ENCODE measurements around the gene ETV6. TPM values are rescaled to one million over a fixed set of nuclear protein-coding genes. Genes with fewer than 3 reads are reported as not detected.

Gene ETV6
- total and polyA plus RNA-seq, 9 of the 15 experiments (the other 6 are each of a cell fraction or from before 2014, with no cell fraction given), result 0.81 to 12.7 (median 4.1) TPM

DNA sequence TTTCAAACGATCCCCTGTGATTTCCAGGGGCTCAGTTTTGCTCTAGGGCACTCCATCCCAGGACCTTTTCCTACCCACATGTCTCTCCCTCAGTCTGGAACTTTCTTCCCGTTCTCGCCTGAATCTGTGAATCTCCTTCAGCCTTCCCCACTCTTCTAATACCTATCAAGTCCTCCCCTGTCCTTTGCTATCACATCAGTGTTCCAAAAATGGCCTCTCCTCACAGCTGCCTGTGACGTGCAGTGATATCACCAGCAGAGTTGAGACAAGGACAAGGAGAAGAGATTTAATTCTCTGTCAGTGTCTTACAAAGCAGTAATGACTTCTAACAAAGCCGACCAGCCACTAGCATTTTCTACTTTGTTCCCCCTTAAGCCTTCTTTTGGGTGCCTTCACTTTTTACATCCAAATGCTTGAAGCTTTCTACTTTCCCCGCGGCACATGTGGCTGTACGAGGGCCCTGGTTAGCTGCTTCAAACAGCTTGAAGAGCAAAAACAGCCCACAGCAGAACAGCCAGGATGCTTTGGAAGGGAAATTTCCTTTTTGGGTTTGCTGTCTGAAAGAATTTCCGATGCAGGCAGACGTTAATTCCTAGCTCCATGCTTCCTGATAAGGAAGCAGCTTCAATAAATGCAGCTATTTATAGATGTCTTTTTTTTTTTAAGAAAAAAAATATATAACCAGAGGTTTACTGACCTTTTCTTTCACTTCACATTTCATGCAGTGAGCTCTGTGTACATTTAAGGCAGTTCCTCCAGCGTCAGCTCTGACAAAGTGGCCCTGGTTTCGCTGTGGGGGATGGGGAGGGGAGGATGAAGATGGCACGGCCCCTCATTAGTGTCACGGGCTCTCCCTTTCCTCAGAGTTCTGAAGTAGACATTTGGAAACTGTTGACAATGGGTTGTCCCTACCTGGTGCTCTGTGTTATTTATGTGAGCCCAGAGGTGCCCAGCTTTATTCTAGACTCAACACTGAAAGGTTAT is 109.3 kb downstream of the ETV6 start:
- no TSS peak for BruUV-seq (replicated peaks)
- Histone ChIP-seq H3K27ac (ENCODE audit: extremely low read depth, low read depth, low read length) (no peak overlapping the region), H3K9me3 (replicated peaks; ENCODE audit: control insufficient read depth, insufficient read depth, low read depth, low read length) (no peaks in the 10 kb centered on the region), H3K9me1 (ENCODE audit: control insufficient read depth, insufficient read depth, low read length) (no peaks in the 10 kb centered on the region), H3K79me2 (ENCODE audit: control insufficient read depth, insufficient read depth, low read length) (no peaks in the 10 kb centered on the region), H3K4me2 (ENCODE audit: insufficient read depth, low read length) (no peak overlapping the region), H3K27me3 (ENCODE audit: control insufficient read depth in 2 of 2, insufficient read depth in 2 of 2, low read length in 2 of 2) (no peaks in the 10 kb centered on the region), H3K4me3 (no peak overlapping the region), H3K36me3 (ENCODE audit: control insufficient read depth, insufficient read depth, low read length) (no peaks in the 10 kb centered on the region), H2AFZ (ENCODE audit: low read depth, low read length) (no peak overlapping the region), H4K20me1 (replicated peaks; ENCODE audit: control insufficient read depth, insufficient read depth, low read length) (no peaks in the 10 kb centered on the region), H3K9ac (ENCODE audit: insufficient read depth in 1 of 2, low read depth in 2 of 2, low read length in 2 of 2) (no peak overlapping the region), H3K4me1 (replicated peaks in 1 of 2; ENCODE audit: control insufficient read depth in 2 of 2, insufficient read depth in 2 of 2, low read length in 2 of 2) (no peaks in the 10 kb centered on the region)
- FAIRE-seq (no peak), DNase-seq (ENCODE audit: extremely low read depth in 1 of 4, low spot score in 3 of 4) (no peak), ATAC-seq (no peak)
- ChIA-PET CTCF (ENCODE audit: low intra/inter-chr PET ratio) (no interaction called here), POLR2A (no interaction called here)
- intact Hi-C loops (cut with micrococcal nuclease) (no loop called here), in situ Hi-C loops (cut with MboI) (no loop called here)
- 70% methylated on average over 10 of the region's 14 CpGs for WGBS (ENCODE audit: insufficient coverage, low coverage, missing lambda C conversion rate)
- TF ChIP-seq, protein P1, sequence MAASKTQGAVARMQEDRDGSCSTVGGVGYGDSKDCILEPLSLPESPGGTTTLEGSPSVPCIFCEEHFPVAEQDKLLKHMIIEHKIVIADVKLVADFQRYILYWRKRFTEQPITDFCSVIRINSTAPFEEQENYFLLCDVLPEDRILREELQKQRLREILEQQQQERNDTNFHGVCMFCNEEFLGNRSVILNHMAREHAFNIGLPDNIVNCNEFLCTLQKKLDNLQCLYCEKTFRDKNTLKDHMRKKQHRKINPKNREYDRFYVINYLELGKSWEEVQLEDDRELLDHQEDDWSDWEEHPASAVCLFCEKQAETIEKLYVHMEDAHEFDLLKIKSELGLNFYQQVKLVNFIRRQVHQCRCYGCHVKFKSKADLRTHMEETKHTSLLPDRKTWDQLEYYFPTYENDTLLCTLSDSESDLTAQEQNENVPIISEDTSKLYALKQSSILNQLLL (CRISPR knock-in tag; IDR thresholded peaks at IDR 0.05; ENCODE audit: borderline replicate concordance), result no peak
- no peak for TF ChIP-seq MTA3 (IDR thresholded peaks at IDR 0.05; ENCODE audit: borderline replicate concordance)
- TF ChIP-seq, protein P2, sequence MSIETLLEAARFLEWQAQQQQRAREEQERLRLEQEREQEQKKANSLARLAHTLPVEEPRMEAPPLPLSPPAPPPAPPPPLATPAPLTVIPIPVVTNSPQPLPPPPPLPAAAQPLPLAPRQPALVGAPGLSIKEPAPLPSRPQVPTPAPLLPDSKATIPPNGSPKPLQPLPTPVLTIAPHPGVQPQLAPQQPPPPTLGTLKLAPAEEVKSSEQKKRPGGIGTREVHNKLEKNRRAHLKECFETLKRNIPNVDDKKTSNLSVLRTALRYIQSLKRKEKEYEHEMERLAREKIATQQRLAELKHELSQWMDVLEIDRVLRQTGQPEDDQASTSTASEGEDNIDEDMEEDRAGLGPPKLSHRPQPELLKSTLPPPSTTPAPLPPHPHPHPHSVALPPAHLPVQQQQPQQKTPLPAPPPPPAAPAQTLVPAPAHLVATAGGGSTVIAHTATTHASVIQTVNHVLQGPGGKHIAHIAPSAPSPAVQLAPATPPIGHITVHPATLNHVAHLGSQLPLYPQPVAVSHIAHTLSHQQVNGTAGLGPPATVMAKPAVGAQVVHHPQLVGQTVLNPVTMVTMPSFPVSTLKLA (conservative IDR thresholded peaks at IDR 0.05), result no peak
- no peak for TF ChIP-seq RFX7 (CRISPR knock-in tag; IDR thresholded peaks at IDR 0.05)
- no peak for TF ChIP-seq ETV6 (IDR thresholded peaks at IDR 0.05; ENCODE audit: borderline replicate concordance in 1 of 2, low read depth in 2 of 2, low read length in 1 of 2)
- TF ChIP-seq ETV6 (CRISPR knock-in tag; IDR thresholded peaks at IDR 0.05; ENCODE audit: borderline replicate concordance), result no peak
- no peak for TF ChIP-seq ZNF174 (CRISPR knock-in tag; IDR thresholded peaks at IDR 0.05)
